IPS-NIHi11 (cell line): ENCODE data around the gene FBXL2.
A peak's percentile ranks its signal among the peaks of the same experiment; 100 is the strongest.
"Not testable (repeated sequence)": the region's sequence is repeated elsewhere in the genome, so short reads cannot be mapped to it uniquely, and the experiment has no call there.

Experiments used
- DNase-seq: peaks from one replicate; pipeline ENCODE4 v3.0.0; 2012; ENCODE audit warnings: mixed read lengths, low spot score

Gene FBXL2

GRCh38 chr3:33317963-33318709, 40.9 kb downstream of the FBXL2 start:
- DNase-seq: no peak

GRCh38 chr3:33318710-33319380, 41.6 kb downstream of the FBXL2 start:
- no peak for DNase-seq

- no peak for DNase-seq
Observed at GRCh38 chr3:33322412-33322811, 45.2 kb downstream of the FBXL2 start.

- DNase-seq: no peak
Observed at GRCh38 chr3:33331414-33331813, 54.2 kb downstream of the FBXL2 start.

GRCh38 chr3:33334364-33334763, 57.1 kb downstream of the FBXL2 start:
- no peak for DNase-seq

GRCh38 chr3:33338936-33339465, 61.8 kb downstream of the FBXL2 start:
- DNase-seq: not testable (repeated sequence)

- no peak for DNase-seq
Observed at GRCh38 chr3:33339758-33340157, 62.5 kb downstream of the FBXL2 start.

- no peak for DNase-seq
Observed at GRCh38 chr3:33355611-33356010, 78.4 kb downstream of the FBXL2 start.

- DNase-seq: no peak
Observed at GRCh38 chr3:33358172-33358781, 81.0 kb downstream of the FBXL2 start.

- DNase-seq: no peak
Observed at GRCh38 chr3:33360136-33360825, 83.0 kb downstream of the FBXL2 start.

- no peak for DNase-seq
Observed at GRCh38 chr3:33363113-33363800, 86.0 kb downstream of the FBXL2 start.

- DNase-seq: no peak
Observed at GRCh38 chr3:33364060-33364459, 86.8 kb downstream of the FBXL2 start.

GRCh38 chr3:33364531-33365128, 87.4 kb downstream of the FBXL2 start:
- DNase-seq: no peak

GRCh38 chr3:33372218-33373081, 95.2 kb downstream of the FBXL2 start:
- peak; percentile 57 for DNase-seq

- DNase-seq: no peak
Observed at GRCh38 chr3:33373082-33373437, 95.8 kb downstream of the FBXL2 start.

GRCh38 chr3:33377489-33377888, 100.2 kb downstream of the FBXL2 start:
- no peak for DNase-seq

GRCh38 chr3:33377931-33378330, 100.7 kb downstream of the FBXL2 start:
- no peak for DNase-seq

GRCh38 chr3:33380653-33381052, 103.4 kb downstream of the FBXL2 start:
- DNase-seq: no peak

GRCh38 chr3:33383951-33384350, 106.7 kb downstream of the FBXL2 start:
- no peak for DNase-seq

- no peak for DNase-seq
Observed at GRCh38 chr3:33385423-33385822, 108.2 kb downstream of the FBXL2 start.
